HFFc6 (cell line): Measurements from ENCODE around the gene SMG7. TPM values are rescaled to one million over a fixed set of nuclear protein-coding genes. Genes with fewer than 3 reads are reported as not detected.

Source experiments
- DNase-seq: peaks from one replicate; pipeline ENCODE4 v3.0.0-alpha.2; 2018
- H3K27ac Mint-ChIP-seq: 2 replicates; pipeline ENCODE4 v1.8.0; 2020; ENCODE audit warnings: mild to moderate bottlenecking, mixed read lengths
- H3K27me3 Mint-ChIP-seq: 2 replicates; pipeline ENCODE4 v1.8.0; 2021; ENCODE audit warnings: mild to moderate bottlenecking, moderate library complexity, mixed read lengths; ENCODE audit not compliant: insufficient read depth
- H3K36me3 Mint-ChIP-seq: 2 replicates; pipeline ENCODE4 v1.8.0; 2021; ENCODE audit warnings: low read depth, mixed read lengths
- H3K4me1 Mint-ChIP-seq: 2 replicates; pipeline ENCODE4 v1.8.0; 2020; ENCODE audit warnings: low read depth, mixed read lengths
- H3K4me3 Mint-ChIP-seq: 2 replicates; pipeline ENCODE4 v1.8.0; 2020; ENCODE audit warnings: mild to moderate bottlenecking, moderate library complexity, mixed read lengths
- H3K9me3 Mint-ChIP-seq: 2 replicates; pipeline ENCODE4 v1.8.0; 2020; ENCODE audit warnings: mild to moderate bottlenecking, mixed read lengths
- CTCF ChIP-seq: fragments of 200-600 bp; sonication (generic); IDR thresholded peaks from 2 replicates; pipeline ENCODE4 v1.5.0; 2021; ENCODE audit warnings: antibody characterized with exemption, mild to moderate bottlenecking
- total RNA-seq, 6 experiments: library from RNA; stranded (reverse); fragmentation: NEBNext Ultra II Directional; extraction: Animal tissue kit (Norgen Biotek cat#: 25700); gene quantifications; 2 replicates in 1 of 6; 3 replicates in 5 of 6; pipeline ENCODE4 v1.2.3, GENCODE V29; 2021

The SMG7 gene
- total RNA-seq, 6 experiments from 2014 or later, result 49.5 to 63.6 (median 55.5) TPM

GRCh38 chr1:183433703-183434102, 38.6 kb upstream of the SMG7 start:
- DNase-seq, result no peak
- H3K4me1 Mint-ChIP-seq, result peaks cover 10% of the 10 kb centered on the region
- H3K9me3 Mint-ChIP-seq, result no peaks in the 10 kb centered on the region
- H3K27me3 Mint-ChIP-seq, result peaks cover 16% of the 10 kb centered on the region
- H3K4me3 Mint-ChIP-seq, result no peak overlapping the region
- no peaks in the 10 kb centered on the region for H3K36me3 Mint-ChIP-seq
- no peak for TF ChIP-seq CTCF
- no peak overlapping the region for H3K27ac Mint-ChIP-seq

- H3K4me3 Mint-ChIP-seq, result no peak overlapping the region
- no peak for TF ChIP-seq CTCF
- no peaks in the 10 kb centered on the region for H3K9me3 Mint-ChIP-seq
- peaks cover 10% of the 10 kb centered on the region for H3K4me1 Mint-ChIP-seq
- DNase-seq, result no peak
- H3K27ac Mint-ChIP-seq, result no peak overlapping the region
- H3K36me3 Mint-ChIP-seq, result no peaks in the 10 kb centered on the region
- peaks cover 11% of the 10 kb centered on the region for H3K27me3 Mint-ChIP-seq
These were observed 36.8 kb upstream of the SMG7 start for GRCh38 chr1:183435497-183435896.

DNA sequence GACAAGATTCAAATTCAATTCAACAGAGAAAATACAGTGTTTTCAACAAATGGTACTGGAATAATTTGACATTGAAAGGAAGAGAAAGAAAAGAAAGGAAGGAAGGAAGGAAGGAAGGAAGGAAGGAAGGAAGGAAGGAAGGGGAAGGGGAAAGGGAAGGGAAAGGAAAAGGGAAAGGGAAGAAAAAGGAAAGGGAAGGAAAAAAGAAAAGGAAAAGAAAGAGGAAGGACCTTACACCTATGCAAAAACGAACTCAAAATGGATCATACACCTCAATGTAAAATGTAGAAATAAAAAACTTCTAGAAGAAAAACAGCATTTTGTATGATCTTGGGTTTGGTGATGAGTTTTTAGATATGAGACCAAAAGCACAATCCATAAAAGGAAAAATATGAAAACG, 34.2 kb upstream of the SMG7 start:
- H3K36me3 Mint-ChIP-seq, result no peaks in the 10 kb centered on the region
- TF ChIP-seq CTCF, result no peak
- H3K27ac Mint-ChIP-seq, result no peak overlapping the region
- no peaks in the 10 kb centered on the region for H3K4me1 Mint-ChIP-seq
- no peaks in the 10 kb centered on the region for H3K9me3 Mint-ChIP-seq
- DNase-seq, result no peak
- H3K27me3 Mint-ChIP-seq, result peaks cover 26% of the 10 kb centered on the region
- H3K4me3 Mint-ChIP-seq, result no peak overlapping the region

DNA sequence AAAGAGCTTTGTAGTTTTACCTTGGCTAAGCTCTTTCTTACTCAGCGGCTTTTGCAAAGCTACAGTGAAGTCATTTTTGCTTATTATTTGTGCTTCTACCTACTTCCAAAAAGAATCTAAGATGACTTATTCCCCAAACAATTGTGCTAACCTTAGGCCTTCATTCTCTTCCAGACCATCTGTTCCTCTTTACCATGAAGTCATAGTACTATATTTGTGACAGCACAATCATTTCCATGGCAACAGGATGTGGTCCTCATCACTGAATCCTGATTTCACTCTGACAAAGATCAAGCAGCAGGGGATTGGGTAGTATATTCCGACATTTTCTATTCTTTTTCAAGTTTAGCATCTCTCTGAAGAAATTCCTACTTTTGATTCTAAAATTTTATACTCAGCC, 29.3 kb upstream of the SMG7 start:
- no peaks in the 10 kb centered on the region for H3K36me3 Mint-ChIP-seq
- H3K4me3 Mint-ChIP-seq, result no peak overlapping the region
- no peak for DNase-seq
- H3K4me1 Mint-ChIP-seq, result peaks cover 10% of the 10 kb centered on the region
- H3K27me3 Mint-ChIP-seq, result peaks cover 21% of the 10 kb centered on the region
- no peak overlapping the region for H3K27ac Mint-ChIP-seq
- no peak for TF ChIP-seq CTCF
- no peaks in the 10 kb centered on the region for H3K9me3 Mint-ChIP-seq

GRCh38 chr1:183443466-183443865, 28.8 kb upstream of the SMG7 start:
- no peaks in the 10 kb centered on the region for H3K9me3 Mint-ChIP-seq
- no peaks in the 10 kb centered on the region for H3K36me3 Mint-ChIP-seq
- no peak for DNase-seq
- no peak for TF ChIP-seq CTCF
- no peak overlapping the region for H3K27ac Mint-ChIP-seq
- H3K27me3 Mint-ChIP-seq, result peaks cover 21% of the 10 kb centered on the region
- peaks cover 10% of the 10 kb centered on the region for H3K4me1 Mint-ChIP-seq
- no peak overlapping the region for H3K4me3 Mint-ChIP-seq

DNA sequence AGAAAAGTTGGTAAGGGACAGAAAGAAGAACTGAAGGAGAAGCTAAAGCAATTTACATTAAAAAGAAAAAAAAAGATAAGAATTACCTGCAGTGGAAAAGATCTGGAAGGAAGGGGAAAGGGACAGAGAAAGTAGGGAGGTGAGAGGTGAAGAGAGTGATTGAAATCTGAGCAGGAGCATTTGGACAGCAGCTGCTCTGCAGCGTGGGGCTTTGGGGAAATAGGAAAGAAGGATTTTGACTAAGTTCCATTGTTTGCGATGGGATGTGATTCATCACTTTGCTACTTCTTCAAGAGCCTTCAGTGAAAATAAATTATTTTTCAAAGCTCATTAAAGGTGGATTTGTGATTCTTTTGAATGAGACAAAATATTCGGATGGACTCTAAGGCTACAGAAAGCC, 28.1 kb upstream of the SMG7 start:
- peaks cover 21% of the 10 kb centered on the region for H3K27me3 Mint-ChIP-seq
- no peak overlapping the region for H3K4me3 Mint-ChIP-seq
- H3K9me3 Mint-ChIP-seq, result no peaks in the 10 kb centered on the region
- H3K36me3 Mint-ChIP-seq, result no peaks in the 10 kb centered on the region
- no peak for TF ChIP-seq CTCF
- peaks cover 10% of the 10 kb centered on the region for H3K4me1 Mint-ChIP-seq
- no peak overlapping the region for H3K27ac Mint-ChIP-seq
- no peak for DNase-seq
